ENCODE data around the gene ACTN2.

DNA sequence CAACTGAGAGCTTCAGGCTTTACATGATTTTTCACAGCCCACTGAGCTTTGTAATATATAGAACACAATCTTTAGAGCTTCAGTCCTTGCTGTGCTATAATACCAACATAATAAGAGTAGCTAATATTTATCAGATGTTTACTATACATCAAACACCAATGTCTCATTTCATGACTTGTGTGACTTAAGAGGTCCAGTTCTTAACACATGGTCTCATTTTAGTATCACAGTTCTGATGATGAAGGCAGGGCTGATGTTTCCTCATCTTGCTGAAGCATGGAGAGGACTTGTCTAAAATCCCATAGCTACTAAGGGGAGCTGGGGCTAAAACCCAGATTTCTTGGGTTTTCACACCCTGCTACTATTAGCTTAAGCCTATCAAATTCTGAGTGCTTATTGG, 114.3 kb downstream of the ACTN2 start:
- TF ChIP-seq, protein P1, sequence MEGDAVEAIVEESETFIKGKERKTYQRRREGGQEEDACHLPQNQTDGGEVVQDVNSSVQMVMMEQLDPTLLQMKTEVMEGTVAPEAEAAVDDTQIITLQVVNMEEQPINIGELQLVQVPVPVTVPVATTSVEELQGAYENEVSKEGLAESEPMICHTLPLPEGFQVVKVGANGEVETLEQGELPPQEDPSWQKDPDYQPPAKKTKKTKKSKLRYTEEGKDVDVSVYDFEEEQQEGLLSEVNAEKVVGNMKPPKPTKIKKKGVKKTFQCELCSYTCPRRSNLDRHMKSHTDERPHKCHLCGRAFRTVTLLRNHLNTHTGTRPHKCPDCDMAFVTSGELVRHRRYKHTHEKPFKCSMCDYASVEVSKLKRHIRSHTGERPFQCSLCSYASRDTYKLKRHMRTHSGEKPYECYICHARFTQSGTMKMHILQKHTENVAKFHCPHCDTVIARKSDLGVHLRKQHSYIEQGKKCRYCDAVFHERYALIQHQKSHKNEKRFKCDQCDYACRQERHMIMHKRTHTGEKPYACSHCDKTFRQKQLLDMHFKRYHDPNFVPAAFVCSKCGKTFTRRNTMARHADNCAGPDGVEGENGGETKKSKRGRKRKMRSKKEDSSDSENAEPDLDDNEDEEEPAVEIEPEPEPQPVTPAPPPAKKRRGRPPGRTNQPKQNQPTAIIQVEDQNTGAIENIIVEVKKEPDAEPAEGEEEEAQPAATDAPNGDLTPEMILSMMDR (IDR thresholded peaks at IDR 0.05) = no peak
- no peak for TF ChIP-seq POLR2AphosphoS5 (IDR thresholded peaks at IDR 0.05; ENCODE audit: insufficient read depth in 1 of 2, low read depth in 1 of 2)
